IPS-18a (cell line): ENCODE results near the gene AVEN.

ENCODE experiments used
- H3K27ac ChIP-seq: one replicate; pipeline ENCODE4 v1.5.1; 2013; ENCODE audit warnings: low read length
- H3K27me3 ChIP-seq: one replicate; pipeline ENCODE4 v1.6.1; 2013; ENCODE audit warnings: mild to moderate bottlenecking, low read length; ENCODE audit not compliant: control insufficient read depth, insufficient read depth
- H3K36me3 ChIP-seq: one replicate; pipeline ENCODE4 v1.6.1; 2013; ENCODE audit warnings: low read depth, low read length; ENCODE audit not compliant: control insufficient read depth
- H3K4me1 ChIP-seq: one replicate; pipeline ENCODE4 v1.6.1; 2013; ENCODE audit warnings: low read depth, low read length; ENCODE audit not compliant: control insufficient read depth
- H3K4me3 ChIP-seq: one replicate; pipeline ENCODE4 v1.5.1; 2013; ENCODE audit warnings: low read length
- H3K9ac ChIP-seq: one replicate; pipeline ENCODE4 v1.6.1; 2013; ENCODE audit warnings: mild to moderate bottlenecking, low read length, moderate library complexity
- H3K9me3 ChIP-seq: one replicate; pipeline ENCODE4 v1.6.1; 2013; ENCODE audit warnings: low read depth, low read length; ENCODE audit not compliant: control insufficient read depth

Gene AVEN

DNA sequence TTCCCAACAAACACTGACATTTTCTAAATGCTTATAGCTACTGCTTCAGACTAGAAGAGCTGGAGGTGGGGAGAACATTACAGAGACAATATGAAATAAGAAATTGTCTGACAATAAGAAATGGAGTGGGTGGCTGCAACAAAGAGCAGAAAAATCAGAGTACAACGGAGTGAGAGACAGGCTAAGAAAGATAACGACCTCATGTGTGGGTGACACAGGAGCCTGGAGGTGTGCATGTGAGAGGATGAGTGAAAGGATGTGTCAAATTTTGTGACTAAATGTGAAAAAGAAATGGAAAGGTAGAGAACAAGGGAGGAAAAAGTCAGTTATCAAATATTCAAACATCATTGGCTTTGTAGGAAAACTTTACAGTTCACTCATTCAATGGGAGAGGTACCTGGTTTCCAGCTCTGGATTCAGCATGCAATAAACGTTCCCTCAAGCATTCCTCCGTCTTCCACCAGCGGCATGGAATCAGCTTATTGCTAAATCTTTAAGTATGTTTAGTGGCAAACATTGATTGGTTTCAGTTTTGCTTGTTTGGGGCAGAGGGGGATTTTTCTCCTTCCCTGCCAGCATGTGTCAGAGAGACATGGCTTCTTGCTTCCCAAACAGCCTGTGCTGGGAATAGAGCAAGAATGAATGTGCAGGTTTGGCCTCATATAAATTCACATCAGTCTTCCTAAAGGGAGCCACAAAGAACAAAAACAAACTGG, 174.5 kb downstream of the AVEN start:
- Histone ChIP-seq H3K36me3 (no peaks in the 10 kb centered on the region), H3K27me3 (no peaks in the 10 kb centered on the region), H3K4me3 (no peak overlapping the region), H3K9ac (no peak overlapping the region), H3K4me1 (peaks cover 4% of the 10 kb centered on the region), H3K27ac (no peak overlapping the region), H3K9me3 (no peaks in the 10 kb centered on the region)

- Histone ChIP-seq H3K27ac (no peak overlapping the region), H3K27me3 (no peaks in the 10 kb centered on the region), H3K9me3 (no peaks in the 10 kb centered on the region), H3K4me3 (no peak overlapping the region), H3K4me1 (peaks cover 4% of the 10 kb centered on the region), H3K9ac (no peak overlapping the region), H3K36me3 (no peaks in the 10 kb centered on the region)
These were observed 178.2 kb downstream of the AVEN start for GRCh38 chr15:33860754-33861153.

GRCh38 chr15:33859992-33860545, 178.9 kb downstream of the AVEN start:
- H3K9ac ChIP-seq: no peak overlapping the region
- no peaks in the 10 kb centered on the region for H3K36me3 ChIP-seq
- H3K4me1 ChIP-seq: peaks cover 4% of the 10 kb centered on the region
- no peak overlapping the region for H3K4me3 ChIP-seq
- no peaks in the 10 kb centered on the region for H3K9me3 ChIP-seq
- no peak overlapping the region for H3K27ac ChIP-seq
- H3K27me3 ChIP-seq: no peaks in the 10 kb centered on the region

GRCh38 chr15:33858836-33859235, 180.2 kb downstream of the AVEN start:
- peaks cover 4% of the 10 kb centered on the region for H3K4me1 ChIP-seq
- no peaks in the 10 kb centered on the region for H3K9me3 ChIP-seq
- no peak overlapping the region for H3K4me3 ChIP-seq
- no peak overlapping the region for H3K27ac ChIP-seq
- H3K36me3 ChIP-seq: no peaks in the 10 kb centered on the region
- H3K27me3 ChIP-seq: no peaks in the 10 kb centered on the region
- H3K9ac ChIP-seq: no peak overlapping the region

- H3K4me1 ChIP-seq: peaks cover 4% of the 10 kb centered on the region
- no peaks in the 10 kb centered on the region for H3K27me3 ChIP-seq
- no peak overlapping the region for H3K4me3 ChIP-seq
- no peaks in the 10 kb centered on the region for H3K36me3 ChIP-seq
- no peaks in the 10 kb centered on the region for H3K9me3 ChIP-seq
- H3K9ac ChIP-seq: no peak overlapping the region
- H3K27ac ChIP-seq: no peak overlapping the region
These were observed 181.3 kb downstream of the AVEN start for GRCh38 chr15:33857726-33858125.

- Histone ChIP-seq H3K36me3 (no peaks in the 10 kb centered on the region), H3K27ac (no peak overlapping the region), H3K4me3 (no peak overlapping the region), H3K9me3 (no peaks in the 10 kb centered on the region), H3K9ac (no peak overlapping the region), H3K4me1 (peaks cover 11% of the 10 kb centered on the region), H3K27me3 (no peaks in the 10 kb centered on the region)
These were observed 186.4 kb downstream of the AVEN start for GRCh38 chr15:33852570-33852969.

GRCh38 chr15:33852094-33852493, 186.9 kb downstream of the AVEN start:
- H3K27ac ChIP-seq: no peak overlapping the region
- no peak overlapping the region for H3K4me3 ChIP-seq
- H3K36me3 ChIP-seq: no peaks in the 10 kb centered on the region
- no peaks in the 10 kb centered on the region for H3K9me3 ChIP-seq
- no peaks in the 10 kb centered on the region for H3K27me3 ChIP-seq
- H3K4me1 ChIP-seq: peaks cover 11% of the 10 kb centered on the region
- H3K9ac ChIP-seq: no peak overlapping the region

DNA sequence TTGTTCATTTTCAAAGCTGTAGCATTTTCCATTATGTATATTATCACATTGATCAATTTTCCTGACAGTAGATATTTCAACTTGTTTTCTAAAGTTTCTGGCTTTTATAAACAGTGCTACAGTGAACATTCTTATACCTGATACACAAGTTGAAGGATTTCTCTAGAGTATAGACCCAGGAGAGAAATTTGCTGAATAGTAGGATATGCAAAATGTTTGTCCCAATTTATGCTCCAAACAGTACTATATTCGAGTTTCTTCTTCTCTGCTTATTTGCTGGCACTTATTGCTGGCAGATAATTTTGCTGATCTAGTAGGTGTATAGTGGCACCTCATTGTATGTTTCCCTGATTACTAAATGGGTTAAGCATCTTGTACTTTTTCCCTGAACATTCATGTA, 187.9 kb downstream of the AVEN start:
- H3K9me3 ChIP-seq: no peaks in the 10 kb centered on the region
- no peak overlapping the region for H3K4me3 ChIP-seq
- no peak overlapping the region for H3K27ac ChIP-seq
- peaks cover 11% of the 10 kb centered on the region for H3K4me1 ChIP-seq
- no peaks in the 10 kb centered on the region for H3K36me3 ChIP-seq
- H3K27me3 ChIP-seq: no peaks in the 10 kb centered on the region
- no peak overlapping the region for H3K9ac ChIP-seq

DNA sequence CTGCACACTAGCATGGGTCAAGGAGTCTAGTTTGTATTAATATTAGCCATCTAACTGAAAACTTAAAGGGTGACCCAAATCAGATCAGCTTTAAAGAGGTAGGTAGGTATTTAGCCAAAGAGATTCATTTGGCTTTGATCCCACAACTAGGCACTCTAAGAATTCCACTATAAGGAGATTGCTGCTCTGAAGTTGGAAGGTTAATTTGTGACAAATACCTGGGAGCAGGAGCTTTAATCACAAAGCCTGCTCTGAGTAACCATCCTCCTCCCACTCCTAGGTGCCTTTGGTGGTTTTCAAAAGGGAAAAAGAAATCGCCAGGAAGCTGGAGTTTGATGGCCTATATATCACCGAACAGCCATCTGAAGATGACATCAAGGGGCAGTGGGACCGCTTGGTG, 191.0 kb downstream of the AVEN start:
- Histone ChIP-seq H3K9me3 (no peaks in the 10 kb centered on the region), H3K4me3 (no peak overlapping the region), H3K9ac (no peak overlapping the region), H3K36me3 (no peaks in the 10 kb centered on the region), H3K4me1 (peaks cover 27% of the 10 kb centered on the region), H3K27ac (no peak overlapping the region), H3K27me3 (no peaks in the 10 kb centered on the region)

DNA sequence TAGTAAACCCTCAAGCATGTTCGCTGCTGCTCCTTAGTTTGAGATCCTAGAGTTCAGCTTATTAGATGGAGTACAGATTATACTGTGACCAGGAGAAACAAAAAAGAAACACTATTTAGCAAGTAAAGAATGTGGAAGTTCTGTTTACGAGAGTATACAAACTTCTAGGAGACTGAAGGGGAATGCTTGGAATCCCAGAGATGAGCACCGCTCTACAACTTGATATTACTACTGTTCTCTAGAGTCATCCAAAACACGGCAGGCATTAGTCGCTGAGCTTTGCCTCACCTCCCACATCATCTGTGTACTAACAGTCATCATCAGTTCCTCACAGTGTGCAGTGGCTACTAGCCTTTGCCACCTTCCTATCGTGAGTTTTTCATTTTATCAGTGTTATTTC, 192.1 kb downstream of the AVEN start:
- no peak overlapping the region for H3K4me3 ChIP-seq
- H3K27me3 ChIP-seq: no peaks in the 10 kb centered on the region
- H3K9me3 ChIP-seq: no peaks in the 10 kb centered on the region
- no peak overlapping the region for H3K9ac ChIP-seq
- H3K36me3 ChIP-seq: no peaks in the 10 kb centered on the region
- H3K27ac ChIP-seq: no peak overlapping the region
- peaks cover 18% of the 10 kb centered on the region for H3K4me1 ChIP-seq

DNA sequence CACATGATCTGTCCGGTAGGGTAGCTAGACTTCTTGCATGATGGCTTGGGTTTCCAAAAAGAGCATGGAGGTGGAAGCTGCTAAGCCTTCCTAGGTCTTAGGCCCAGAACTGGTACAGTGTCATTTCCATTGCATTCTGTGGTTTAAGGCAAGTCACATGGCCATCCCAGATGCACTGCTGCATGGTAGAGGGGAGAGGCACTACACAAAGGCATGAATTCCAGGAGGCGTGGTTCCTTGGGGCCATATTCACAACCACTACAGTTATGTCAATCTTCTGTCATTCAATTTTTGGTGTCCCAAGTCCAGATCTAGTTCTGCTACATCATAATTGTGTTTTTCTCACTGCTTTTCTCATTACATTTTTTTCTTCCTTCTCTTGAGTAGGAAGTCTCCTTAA, 192.9 kb downstream of the AVEN start:
- Histone ChIP-seq H3K4me1 (peaks cover 16% of the 10 kb centered on the region), H3K9ac (no peak overlapping the region), H3K9me3 (no peaks in the 10 kb centered on the region), H3K4me3 (no peak overlapping the region), H3K27ac (no peak overlapping the region), H3K27me3 (no peaks in the 10 kb centered on the region), H3K36me3 (no peaks in the 10 kb centered on the region)

GRCh38 chr15:33844597-33844996, 194.4 kb downstream of the AVEN start:
- Histone ChIP-seq H3K27ac (no peak overlapping the region), H3K4me3 (no peak overlapping the region), H3K4me1 (peaks cover 16% of the 10 kb centered on the region), H3K9me3 (no peaks in the 10 kb centered on the region), H3K9ac (no peak overlapping the region), H3K36me3 (no peaks in the 10 kb centered on the region), H3K27me3 (no peaks in the 10 kb centered on the region)
